Epithelial cell of proximal tubule (primary cell): ENCODE results near the gene LRRC58. TPM values are rescaled to one million over a fixed set of nuclear protein-coding genes. Genes with fewer than 3 reads are reported as not detected.
"Not testable (repeated sequence)": the region's sequence is repeated elsewhere in the genome, so short reads cannot be mapped to it uniquely, and the experiment has no call there.

ENCODE experiments used
- DNase-seq: peaks from one replicate; pipeline ENCODE4 v3.0.0-alpha.2; 2011; ENCODE audit warnings: low read depth
- H3K4me3 ChIP-seq: 2 replicates; pipeline ENCODE4 v1.5.1; 2011; ENCODE audit warnings: low read depth, mild to moderate bottlenecking, low read length
- CTCF ChIP-seq: conservative IDR thresholded peaks from 2 replicates; pipeline ENCODE4 v1.5.1; 2012; ENCODE audit warnings: low read depth, mild to moderate bottlenecking, low read length
- total RNA-seq: library from RNA; depleted of rRNA; stranded (reverse); fragments of >200 nt; gene quantifications from 2 replicates; pipeline ENCODE4 v1.2.3, GENCODE V29; 2015

The LRRC58 gene
- total RNA-seq, 1 donor from 2014 or later, result 21.0 TPM

GRCh38 chr3:120381503-120381902 lies 32.3 kb upstream of the LRRC58 start:
- H3K4me3 ChIP-seq, result no peak overlapping the region
- TF ChIP-seq CTCF, result no peak

GRCh38 chr3:120377948-120378347 lies 28.8 kb upstream of the LRRC58 start:
- DNase-seq, H3K4me3 ChIP-seq: not testable (repeated sequence)

More at GRCh38 chr3:120381503-120381902, 32.3 kb upstream of the LRRC58 start:
- DNase-seq, result no peak

DNA sequence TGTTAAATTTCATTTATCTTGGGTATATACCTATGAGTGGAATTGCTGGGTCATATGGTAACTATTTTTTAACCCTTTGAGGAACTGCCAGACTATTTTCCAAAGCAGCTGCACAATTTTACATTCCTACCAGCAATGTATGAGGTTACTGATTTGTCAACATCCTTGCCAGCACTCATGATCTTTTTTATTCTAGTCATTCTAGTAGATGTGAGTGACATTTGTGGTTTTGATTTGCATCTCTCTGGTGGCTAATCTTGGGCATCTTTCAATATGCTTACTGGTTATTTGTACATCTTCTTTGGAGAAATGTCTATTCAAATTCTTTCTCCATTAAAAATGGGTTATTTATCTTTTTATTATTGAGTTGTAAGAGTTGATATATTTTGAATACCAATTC lies 21.3 kb upstream of the LRRC58 start:
- no peak for TF ChIP-seq CTCF
- no peak for DNase-seq
- no peak overlapping the region for H3K4me3 ChIP-seq

GRCh38 chr3:120369037-120369467 lies 19.9 kb upstream of the LRRC58 start:
- peak; percentile 93 for DNase-seq
- TF ChIP-seq CTCF, result no peak
- H3K4me3 ChIP-seq, result no peak overlapping the region

DNA sequence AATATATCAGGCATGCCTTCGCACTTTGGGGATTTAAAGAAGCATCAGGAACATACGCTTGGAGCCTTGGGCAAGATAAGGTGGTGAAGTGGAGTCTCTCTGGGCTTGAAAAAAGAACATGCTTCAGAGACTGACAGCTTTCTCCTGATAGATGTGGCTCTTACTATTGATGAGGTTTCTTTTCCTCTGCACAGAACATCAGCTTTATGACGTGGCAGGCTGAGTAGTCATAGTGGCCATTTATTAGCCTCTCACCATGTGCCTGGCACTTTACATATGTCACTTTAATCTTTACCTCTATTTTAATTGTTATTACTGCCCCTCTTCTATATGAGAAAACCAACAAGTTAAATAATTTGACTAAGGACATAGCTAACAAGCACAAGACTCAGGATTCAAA lies 19.0 kb upstream of the LRRC58 start:
- no peak overlapping the region for H3K4me3 ChIP-seq
- no peak for TF ChIP-seq CTCF
- no peak for DNase-seq

GRCh38 chr3:120364821-120365220 lies 15.7 kb upstream of the LRRC58 start:
- TF ChIP-seq CTCF, result no peak
- no peak for DNase-seq
- no peak overlapping the region for H3K4me3 ChIP-seq

- no peak overlapping the region for H3K4me3 ChIP-seq
- TF ChIP-seq CTCF, result no peak
- DNase-seq, result no peak
Measured at GRCh38 chr3:120364101-120364500, 14.9 kb upstream of the LRRC58 start.

- peak; percentile 26 for TF ChIP-seq CTCF
- H3K4me3 ChIP-seq, result no peak overlapping the region
- no peak for DNase-seq
Measured at GRCh38 chr3:120357807-120358206, 8.7 kb upstream of the LRRC58 start.
